Fibroblast of pulmonary artery (primary cell): ENCODE measurements around the gene METAP1D.

Experiments used
- DNase-seq: peaks from one replicate; pipeline ENCODE4 v3.0.0-alpha.2; 2010; ENCODE audit warnings: low read depth
- H3K4me3 ChIP-seq: replicated peaks from 2 replicates; pipeline ENCODE4 v1.5.1; 2011; ENCODE audit warnings: low read depth, mild to moderate bottlenecking, control low read depth, low read length, moderate library complexity
- CTCF ChIP-seq: IDR thresholded peaks from 2 replicates; pipeline ENCODE4 v1.5.1; 2011; ENCODE audit warnings: mild to moderate bottlenecking, control low read depth, low read length, inconsistent platforms; ENCODE audit errors: missing control alignments

METAP1D gene

DNA sequence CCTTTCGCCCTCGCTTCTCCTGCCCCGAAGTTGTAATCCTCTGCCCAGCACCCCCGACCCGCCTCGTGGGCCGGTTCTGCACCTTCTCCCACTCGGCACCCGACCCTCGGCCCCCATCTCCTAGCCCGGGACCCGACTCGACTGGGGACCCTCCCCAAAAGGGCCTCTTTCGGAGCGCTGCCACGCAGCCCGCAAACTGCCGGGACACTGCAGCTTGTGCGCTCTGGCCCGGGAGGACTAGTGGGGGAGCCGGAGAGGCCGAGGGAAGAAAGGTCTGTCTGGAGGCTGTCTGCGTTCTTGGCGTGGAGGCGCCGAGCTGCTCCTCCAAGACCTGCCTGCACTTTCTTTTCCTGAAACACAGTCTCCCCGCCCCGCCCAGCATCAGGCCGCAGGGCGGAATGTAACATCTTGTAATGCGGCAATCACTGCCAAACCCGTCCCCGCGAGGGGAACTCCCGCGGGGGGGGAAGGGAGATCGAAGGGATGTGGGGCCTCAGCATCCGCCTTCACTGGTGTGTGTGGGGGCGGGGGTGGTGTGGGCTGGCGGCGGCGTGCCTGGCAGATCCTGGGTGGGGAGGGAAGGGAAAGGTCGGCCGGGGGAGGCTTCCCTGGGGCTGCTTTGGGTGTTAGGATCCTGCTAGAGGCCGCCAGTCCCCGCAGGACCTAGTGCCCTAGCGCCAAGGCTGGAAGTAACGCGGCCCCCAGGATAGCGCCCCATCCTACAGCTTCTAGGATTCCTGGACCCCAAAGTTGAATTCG lies 95.6 kb downstream of the METAP1D start:
- TF ChIP-seq CTCF: no peak
- DNase-seq: peak; percentile 82
- H3K4me3 ChIP-seq: peak overlapping the region; percentile 52

DNA sequence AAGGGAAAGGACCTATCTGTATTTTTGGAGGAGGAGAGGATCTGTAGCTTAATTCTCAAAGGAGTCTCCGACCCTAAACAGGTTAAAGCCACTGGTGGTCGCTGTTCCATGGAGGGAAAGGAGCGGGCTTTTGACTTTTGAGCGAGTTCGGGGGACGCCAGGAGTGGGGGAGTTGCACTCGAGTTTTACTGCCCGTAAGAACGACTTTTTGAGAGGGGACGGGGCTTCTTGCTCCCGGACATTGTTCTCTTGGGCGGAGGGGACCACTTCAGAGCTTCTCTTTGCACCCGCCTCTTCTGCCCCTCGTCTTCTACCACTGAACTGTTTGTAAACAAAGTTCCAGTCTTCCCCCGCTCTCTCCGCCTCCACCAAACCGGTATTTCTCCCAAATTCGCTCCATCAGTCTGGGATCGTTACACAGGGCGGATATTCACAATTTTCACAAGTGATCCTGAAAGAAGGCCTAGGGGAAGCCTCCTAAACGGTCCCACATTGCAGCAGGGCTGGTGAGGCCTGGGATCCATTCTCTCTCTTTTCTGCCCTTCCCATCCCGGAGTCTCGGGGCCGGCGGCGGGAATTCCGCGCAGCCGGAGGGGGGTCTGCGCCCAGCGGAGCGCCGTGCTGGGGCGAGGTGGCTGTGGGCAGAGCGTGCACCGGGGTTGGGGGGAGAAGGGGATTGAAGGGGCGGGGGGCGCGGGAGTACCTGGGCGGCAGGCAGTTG lies 96.3 kb downstream of the METAP1D start:
- no peak for DNase-seq
- peak overlapping the region; percentile 52 for H3K4me3 ChIP-seq
- TF ChIP-seq CTCF: peak; percentile 32

DNA sequence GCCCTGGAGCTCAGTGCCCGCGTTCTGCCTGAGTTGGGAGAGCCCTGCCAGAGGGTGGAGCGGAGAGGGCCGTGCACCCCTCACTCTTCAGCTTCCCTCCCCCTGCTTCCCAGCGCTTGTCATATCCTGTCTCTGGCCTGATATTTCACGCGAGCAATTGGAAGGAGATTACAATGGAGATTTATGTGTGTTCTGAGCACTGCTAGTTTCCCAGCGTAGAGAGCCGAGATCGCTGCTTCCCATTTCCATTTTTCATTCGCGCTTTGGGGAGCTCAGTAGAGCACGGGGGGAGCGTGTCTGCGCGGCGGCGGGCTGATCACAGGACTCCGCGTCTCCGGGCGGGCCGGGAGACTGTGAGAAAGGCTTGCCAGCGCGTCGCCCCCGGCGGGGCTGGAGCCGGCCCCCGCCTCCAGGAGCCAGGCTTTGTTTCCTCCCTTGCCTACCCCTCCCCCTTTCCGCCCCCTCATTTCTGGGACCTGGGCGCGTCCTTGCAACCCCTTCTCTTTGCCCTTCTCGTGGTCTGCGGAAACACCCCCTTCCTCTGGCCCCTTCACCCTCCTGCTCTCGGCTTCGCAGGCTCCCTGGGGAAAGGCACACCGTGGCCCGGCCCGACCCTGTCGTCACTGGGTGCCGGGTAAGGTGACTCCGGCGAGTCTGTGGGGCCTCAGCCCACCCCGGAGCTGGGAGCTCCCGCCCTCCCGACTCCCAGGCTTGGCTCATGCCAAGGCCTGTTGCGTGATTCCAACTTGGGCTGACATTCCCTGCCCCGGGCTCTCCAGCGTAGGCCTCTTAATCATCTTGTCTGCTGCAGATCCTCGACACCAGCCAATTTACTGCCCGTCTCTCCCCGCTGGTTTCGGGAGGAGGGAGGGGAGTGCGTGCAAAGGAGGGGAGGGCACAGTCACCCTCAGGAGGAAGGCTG lies 97.1 kb downstream of the METAP1D start:
- H3K4me3 ChIP-seq: peak overlapping the region; percentile 44
- no peak for TF ChIP-seq CTCF
- DNase-seq: peak; percentile 71

- no peak for TF ChIP-seq CTCF
- DNase-seq: no peak
- no peak overlapping the region for H3K4me3 ChIP-seq
Measured at GRCh38 chr2:172097557-172098131, 97.9 kb downstream of the METAP1D start.

GRCh38 chr2:172098287-172098649 lies 98.5 kb downstream of the METAP1D start:
- no peak for DNase-seq
- no peak overlapping the region for H3K4me3 ChIP-seq
- no peak for TF ChIP-seq CTCF

GRCh38 chr2:172098650-172099471 lies 99.1 kb downstream of the METAP1D start:
- peak; percentile 57 for DNase-seq
- no peak for TF ChIP-seq CTCF
- peak overlapping the region; percentile 47 for H3K4me3 ChIP-seq
